NCI-H82 (cell line): ENCODE data around the gene TRAK1.

Experiments used
- DNase-seq: peaks from one replicate; lab custom pipeline; 2025; lab: John Stamatoyannopoulos, UW

The TRAK1 gene

GRCh38 chr3:42204867-42205599, 113.9 kb downstream of the TRAK1 start:
- no peak for DNase-seq

GRCh38 chr3:42205800-42206514, 114.8 kb downstream of the TRAK1 start:
- no peak for DNase-seq

- no peak for DNase-seq
Measured at GRCh38 chr3:42209917-42210316, 118.8 kb downstream of the TRAK1 start.

DNA sequence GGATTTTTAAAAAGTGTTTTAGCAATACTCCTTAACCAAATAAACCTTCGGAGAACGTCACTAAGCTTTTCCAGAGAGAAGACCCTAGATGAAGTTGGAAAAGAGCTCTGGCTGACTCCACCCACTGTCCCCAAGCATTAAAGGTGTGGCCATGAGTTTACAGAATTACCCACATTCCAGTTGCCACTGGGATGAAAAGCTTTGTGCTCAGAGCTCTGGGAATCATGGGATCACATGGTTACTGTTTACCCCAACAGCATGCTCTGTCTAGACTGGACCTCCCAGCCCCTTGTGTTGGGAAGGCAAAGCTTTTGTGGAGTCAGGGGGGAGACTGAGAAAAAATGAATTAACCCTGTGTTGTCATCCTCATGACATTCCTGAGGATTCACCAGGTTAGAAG, 119.6 kb downstream of the TRAK1 start:
- DNase-seq = no peak

GRCh38 chr3:42213417-42213816, 122.3 kb downstream of the TRAK1 start:
- no peak for DNase-seq

DNA sequence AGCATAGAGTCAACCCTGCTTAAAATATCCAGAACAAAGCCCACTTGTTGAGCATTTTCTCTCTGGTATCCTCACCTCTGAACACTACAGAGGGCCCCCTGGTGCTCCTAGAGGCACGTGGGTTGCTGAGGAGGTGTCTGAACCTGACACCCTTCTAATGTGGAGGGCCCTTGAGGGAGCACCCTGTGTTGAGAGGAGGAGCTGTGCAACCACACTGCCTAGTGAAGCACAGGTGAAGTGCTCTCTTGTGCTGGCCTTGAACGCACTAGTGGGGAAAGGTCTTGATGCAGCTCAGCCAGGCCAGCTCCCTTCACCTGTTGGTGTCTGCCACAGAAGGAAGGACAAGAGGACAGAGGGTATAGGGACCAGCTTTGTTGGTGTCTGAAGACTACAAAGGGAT, 122.9 kb downstream of the TRAK1 start:
- DNase-seq = no peak

GRCh38 chr3:42214565-42215283, 123.6 kb downstream of the TRAK1 start:
- DNase-seq = no peak

GRCh38 chr3:42216302-42216701, 125.1 kb downstream of the TRAK1 start:
- no peak for DNase-seq

DNA sequence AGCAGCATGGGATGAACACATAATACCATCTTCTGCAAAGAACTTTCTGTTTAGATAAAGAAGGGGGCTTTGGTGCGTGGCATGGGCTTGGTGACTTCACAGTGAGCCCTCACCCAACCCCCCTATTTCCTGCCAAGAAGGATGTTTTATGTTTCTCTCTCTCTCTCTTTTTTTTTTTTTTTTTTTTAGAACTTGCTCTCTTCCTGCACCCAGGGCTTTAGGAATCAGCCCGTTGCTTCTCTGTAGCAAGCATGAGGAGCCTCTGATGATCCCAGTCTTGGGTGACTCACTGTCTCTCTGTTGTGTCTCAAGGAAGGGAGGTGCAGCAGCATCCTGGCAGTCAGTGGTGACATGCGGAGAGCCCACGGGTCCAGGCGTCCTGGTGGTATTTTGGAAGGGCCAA, 125.8 kb downstream of the TRAK1 start:
- no peak for DNase-seq

- DNase-seq = no peak
Measured at GRCh38 chr3:42220436-42221121, 129.4 kb downstream of the TRAK1 start.

DNA sequence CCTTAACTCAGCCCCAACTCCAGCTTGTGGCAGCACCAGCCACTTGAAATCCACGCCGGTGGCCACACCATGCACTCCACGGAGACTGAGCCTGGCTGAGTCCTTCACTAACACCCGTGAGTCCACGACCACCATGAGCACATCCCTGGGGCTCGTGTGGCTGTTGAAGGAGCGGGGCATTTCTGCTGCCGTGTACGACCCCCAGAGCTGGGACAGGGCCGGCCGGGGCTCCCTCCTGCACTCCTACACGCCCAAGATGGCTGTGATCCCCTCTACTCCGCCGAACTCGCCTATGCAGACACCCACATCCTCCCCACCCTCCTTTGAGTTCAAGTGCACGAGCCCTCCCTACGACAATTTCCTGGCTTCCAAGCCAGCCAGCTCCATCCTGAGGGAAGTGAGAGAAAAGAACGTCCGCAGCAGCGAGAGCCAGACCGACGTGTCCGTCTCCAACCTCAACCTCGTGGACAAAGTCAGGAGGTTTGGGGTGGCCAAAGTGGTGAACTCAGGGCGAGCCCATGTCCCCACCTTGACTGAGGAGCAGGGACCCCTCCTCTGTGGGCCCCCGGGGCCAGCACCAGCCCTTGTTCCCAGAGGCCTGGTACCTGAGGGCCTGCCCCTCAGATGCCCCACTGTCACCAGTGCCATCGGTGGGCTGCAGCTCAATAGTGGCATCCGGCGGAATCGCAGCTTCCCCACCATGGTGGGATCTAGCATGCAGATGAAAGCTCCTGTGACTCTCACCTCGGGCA, 132.0 kb downstream of the TRAK1 start:
- no peak for DNase-seq

GRCh38 chr3:42224178-42224577, 133.0 kb downstream of the TRAK1 start:
- no peak for DNase-seq

- no peak for DNase-seq
Measured at GRCh38 chr3:42224658-42225421, 133.7 kb downstream of the TRAK1 start.

DNA sequence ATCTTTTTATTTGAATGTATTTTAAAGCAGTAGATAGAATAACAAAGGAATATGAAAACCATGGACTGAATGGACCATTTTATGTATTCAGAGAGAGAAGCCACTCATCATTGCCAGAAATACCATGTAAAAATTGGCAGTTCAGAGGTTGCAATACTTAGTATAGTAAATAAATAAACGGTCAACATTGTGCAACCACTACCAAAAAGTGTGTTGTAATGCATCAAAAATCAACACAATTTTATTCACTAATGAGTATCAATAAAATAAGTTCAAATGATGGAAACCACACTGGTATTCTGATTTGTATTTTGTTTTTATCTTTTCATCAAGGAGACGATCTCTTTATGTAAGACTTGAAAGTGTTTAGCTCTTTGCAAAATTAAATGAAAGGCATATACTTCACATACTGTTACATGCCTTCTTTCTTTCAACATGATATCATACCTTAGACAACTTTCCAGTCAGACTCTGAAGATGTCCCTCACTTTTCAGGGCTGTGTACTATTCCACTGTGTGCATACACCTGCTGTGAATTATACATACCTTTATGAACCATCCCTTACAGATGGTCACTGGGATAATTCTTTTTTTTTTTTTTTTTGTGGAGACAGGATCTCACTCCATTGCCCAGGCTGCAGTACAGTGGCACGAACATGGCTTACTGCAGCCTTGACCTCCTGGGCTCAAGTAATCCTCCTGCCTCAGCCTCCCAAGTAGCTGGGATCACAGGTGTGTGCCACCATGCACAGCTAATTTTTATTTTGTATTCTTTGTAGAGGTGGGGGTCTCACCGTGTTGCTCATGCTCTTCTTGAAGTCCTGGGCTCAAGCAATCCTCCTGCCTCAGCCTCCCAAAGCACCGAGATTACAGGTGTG, 134.6 kb downstream of the TRAK1 start:
- no peak for DNase-seq

GRCh38 chr3:42226470-42227425, 135.6 kb downstream of the TRAK1 start:
- DNase-seq = peak; percentile 14

DNA sequence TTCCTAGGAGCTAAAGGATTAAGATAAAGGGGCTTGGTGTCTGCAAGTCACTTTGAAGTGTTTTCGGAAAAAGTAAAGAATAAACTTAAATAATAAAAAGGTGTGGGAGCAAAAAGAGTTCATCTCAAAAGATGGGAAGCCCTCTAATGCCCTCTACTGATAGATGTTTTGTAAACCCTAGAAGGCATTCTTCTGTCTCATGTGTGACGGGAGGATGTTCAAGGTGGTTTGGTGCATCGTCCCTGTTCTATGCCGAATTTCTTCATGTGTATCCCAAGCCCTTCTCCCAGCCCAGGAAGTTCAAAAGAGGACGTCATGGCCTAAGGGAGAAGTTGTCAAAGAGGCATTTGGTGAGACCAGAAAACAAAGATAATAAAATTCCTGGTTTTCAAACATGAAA, 137.6 kb downstream of the TRAK1 start:
- peak; percentile 26 for DNase-seq

GRCh38 chr3:42229266-42229941, 138.2 kb downstream of the TRAK1 start:
- no peak for DNase-seq
